Stimulated activated CD8-positive, alpha-beta memory T cell treated with anti-CD3 and anti-CD28 coated beads, Interleukin-15, amount 100 ng/mL, for 48 hours (primary cell): ENCODE results near the gene ZSCAN9.

ENCODE experiments used
- DNase-seq, 2 donors: peaks; one replicate each; pipeline ENCODE4 v3.0.0-alpha.2; 2020; ENCODE audit warnings: low read depth in 2 of 2

ZSCAN9 gene

GRCh38 chr6:28220257-28221133, 4.6 kb upstream of the ZSCAN9 start:
- DNase-seq: no peak

GRCh38 chr6:28224131-28225055, 682 bp upstream of the ZSCAN9 start:
- no peak for DNase-seq

- DNase-seq: no peak
Observed at GRCh38 chr6:28226460-28226859, 1.4 kb downstream of the ZSCAN9 start.

- DNase-seq: no peak
Observed at GRCh38 chr6:28232785-28233184, 7.7 kb downstream of the ZSCAN9 start.

- no peak for DNase-seq
Observed at GRCh38 chr6:28235912-28236452, 10.9 kb downstream of the ZSCAN9 start.

- no peak for DNase-seq
Observed at GRCh38 chr6:28239636-28240035, 14.6 kb downstream of the ZSCAN9 start.

- DNase-seq: no peak
Observed at GRCh38 chr6:28240471-28240870, 15.4 kb downstream of the ZSCAN9 start.

- no peak for DNase-seq
Observed at GRCh38 chr6:28243946-28244345, 18.9 kb downstream of the ZSCAN9 start.

- DNase-seq: no peak
Observed at GRCh38 chr6:28245206-28245941, 20.3 kb downstream of the ZSCAN9 start.

GRCh38 chr6:28248916-28249315, 23.8 kb downstream of the ZSCAN9 start:
- no peak for DNase-seq

GRCh38 chr6:28250747-28251146, 25.7 kb downstream of the ZSCAN9 start:
- DNase-seq: no peak

GRCh38 chr6:28251661-28252008, 26.6 kb downstream of the ZSCAN9 start:
- DNase-seq: peak; percentile 11 to 17

GRCh38 chr6:28252009-28252975, 27.2 kb downstream of the ZSCAN9 start, which contains the start of gene ZKSCAN4:
Gene ZKSCAN4, minus strand, starts transcription at chr6:28252269. Its CDS starts 289 bp downstream, at chr6:28251980.
- DNase-seq: peak; percentile 61 to 66

GRCh38 chr6:28254121-28254519, 29.0 kb downstream of the ZSCAN9 start:
- no peak for DNase-seq

- no peak for DNase-seq
Observed at GRCh38 chr6:28257042-28257441, 32.0 kb downstream of the ZSCAN9 start.

- peak; percentile 52 to 56 for DNase-seq
Observed at GRCh38 chr6:28258877-28259777, 34.1 kb downstream of the ZSCAN9 start, which contains the start of gene NKAPL. Gene NKAPL, plus strand, starts transcription at chr6:28259297. Its CDS starts 75 bp downstream, at chr6:28259372.

GRCh38 chr6:28263922-28264321, 38.8 kb downstream of the ZSCAN9 start:
- DNase-seq: no peak

- DNase-seq: no peak
Observed at GRCh38 chr6:28264834-28265401, 39.8 kb downstream of the ZSCAN9 start.

- no peak for DNase-seq
Observed at GRCh38 chr6:28266563-28266961, 41.5 kb downstream of the ZSCAN9 start.
